HG02571 (cell line): Measurements from ENCODE around the gene LLGL2.

Experiments used
- ATAC-seq: cut with Tn5 transposase; IDR thresholded peaks from one replicate; pipeline ENCODE4 v1.9.1; 2021; ENCODE audit warnings: mild to moderate bottlenecking, moderate library complexity; ENCODE audit not compliant: unreplicated experiment

Gene LLGL2

GRCh38 chr17:75610103-75610984 is 84.8 kb downstream of the LLGL2 start:
- ATAC-seq, result no peak

GRCh38 chr17:75611851-75612429 is 86.4 kb downstream of the LLGL2 start:
- no peak for ATAC-seq

DNA sequence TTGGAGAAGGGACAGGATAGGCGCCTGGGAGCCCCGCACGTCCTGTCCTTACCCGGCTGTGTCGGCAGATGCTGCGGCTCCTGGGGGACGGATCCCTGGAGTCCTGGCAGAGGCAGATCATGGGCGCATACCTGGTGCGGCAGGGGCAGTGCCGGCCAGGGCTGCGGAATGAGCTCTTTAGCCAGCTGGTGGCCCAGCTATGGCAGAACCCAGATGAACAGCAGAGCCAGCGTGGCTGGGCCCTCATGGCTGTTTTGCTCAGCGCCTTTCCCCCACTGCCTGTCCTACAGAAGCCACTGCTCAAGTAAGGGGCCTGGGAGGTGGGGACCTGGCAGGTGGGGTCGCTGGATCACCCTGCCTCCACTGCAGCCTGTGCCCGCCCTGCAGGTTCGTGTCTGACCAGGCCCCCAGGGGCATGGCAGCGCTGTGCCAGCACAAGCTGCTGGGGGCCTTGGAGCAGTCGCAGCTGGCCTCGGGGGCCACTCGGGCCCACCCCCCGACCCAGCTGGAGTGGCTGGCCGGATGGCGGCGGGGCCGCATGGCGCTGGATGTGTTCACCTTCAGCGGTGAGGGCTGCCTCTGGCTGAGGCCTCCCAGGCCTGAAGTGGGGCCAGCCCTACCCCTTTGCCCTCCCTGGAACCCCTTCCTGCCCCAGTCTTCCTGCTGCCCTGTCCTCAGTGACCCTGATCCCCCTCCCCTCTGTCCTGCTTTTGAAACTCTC is 87.6 kb downstream of the LLGL2 start:
- ATAC-seq, result no peak

GRCh38 chr17:75614006-75614405 is 88.5 kb downstream of the LLGL2 start:
- no peak for ATAC-seq

- no peak for ATAC-seq
These were observed 89.2 kb downstream of the LLGL2 start for GRCh38 chr17:75614556-75615270.

DNA sequence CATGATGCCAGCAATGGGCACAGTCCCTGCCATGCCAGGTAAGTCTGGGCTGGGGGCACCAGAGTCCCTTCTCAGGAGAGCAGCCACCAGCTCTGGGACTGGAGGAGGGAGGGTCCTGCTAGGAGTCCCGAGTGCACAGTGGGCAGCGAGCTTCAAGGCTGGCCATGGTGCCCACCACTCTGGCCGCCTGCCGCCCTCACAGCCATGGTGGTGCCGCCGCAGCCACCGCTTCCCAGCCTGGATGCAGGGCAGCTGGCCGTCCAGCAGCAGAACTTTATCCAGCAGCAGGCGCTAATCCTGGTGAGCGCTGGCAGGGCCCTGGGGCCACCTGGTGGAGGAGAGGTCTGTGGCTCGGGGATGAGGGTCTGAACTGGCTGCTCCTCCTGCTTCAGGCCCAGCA is 89.8 kb downstream of the LLGL2 start:
- ATAC-seq, result no peak

DNA sequence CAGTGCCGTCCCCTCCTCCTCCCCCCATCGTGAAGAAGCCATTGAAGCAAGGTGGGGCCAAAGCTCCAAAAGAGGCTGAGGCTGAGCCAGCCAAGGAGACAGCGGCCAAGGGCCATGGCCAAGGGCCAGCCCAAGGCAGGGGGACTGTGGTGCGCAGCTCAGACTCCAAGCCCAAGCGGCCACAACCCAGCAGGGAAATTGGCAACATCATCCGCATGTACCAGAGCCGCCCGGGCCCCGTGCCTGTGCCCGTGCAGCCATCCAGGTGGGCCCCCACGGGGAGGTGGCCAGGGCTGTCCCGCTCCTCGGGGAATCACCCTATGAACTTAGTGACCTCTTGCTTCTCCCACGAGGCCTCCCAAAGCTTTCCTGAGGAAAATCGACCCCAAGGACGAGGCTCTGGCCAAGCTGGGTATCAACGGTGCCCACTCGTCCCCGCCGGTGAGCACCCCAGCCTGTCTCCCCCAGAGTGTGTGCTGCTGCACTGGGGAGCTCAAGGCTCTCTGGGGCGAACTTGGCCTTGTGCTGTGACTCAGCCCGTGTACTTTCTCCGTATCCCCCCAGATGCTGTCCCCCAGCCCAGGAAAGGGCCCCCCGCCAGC is 91.1 kb downstream of the LLGL2 start:
- no peak for ATAC-seq

GRCh38 chr17:75617218-75617617 is 91.7 kb downstream of the LLGL2 start:
- ATAC-seq, result no peak

DNA sequence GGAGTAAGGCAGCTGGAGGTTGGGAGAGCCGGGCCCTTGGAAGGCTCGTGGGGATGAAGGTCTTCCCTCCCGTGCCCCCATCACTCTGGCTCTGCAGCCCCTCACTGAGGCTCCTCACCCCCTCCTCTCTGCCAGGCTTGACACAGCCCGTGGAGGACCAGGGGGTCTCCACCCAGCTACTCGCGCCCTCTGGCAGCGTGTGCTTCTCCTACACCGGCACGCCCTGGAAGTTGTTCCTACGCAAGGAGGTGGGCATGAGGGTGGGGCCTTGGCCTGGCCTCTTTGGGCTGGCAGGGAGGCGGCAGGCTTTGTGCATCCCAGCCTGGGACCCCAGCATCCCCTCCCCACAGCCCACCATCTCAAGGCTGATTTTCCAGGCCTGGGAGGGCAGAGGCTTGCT is 92.2 kb downstream of the LLGL2 start:
- ATAC-seq, result no peak

- no peak for ATAC-seq
These were observed 94.3 kb downstream of the LLGL2 start for GRCh38 chr17:75619506-75620431.

- ATAC-seq, result no peak
These were observed 96.0 kb downstream of the LLGL2 start for GRCh38 chr17:75621489-75621888.

GRCh38 chr17:75622076-75622475 is 96.6 kb downstream of the LLGL2 start:
- ATAC-seq, result no peak

DNA sequence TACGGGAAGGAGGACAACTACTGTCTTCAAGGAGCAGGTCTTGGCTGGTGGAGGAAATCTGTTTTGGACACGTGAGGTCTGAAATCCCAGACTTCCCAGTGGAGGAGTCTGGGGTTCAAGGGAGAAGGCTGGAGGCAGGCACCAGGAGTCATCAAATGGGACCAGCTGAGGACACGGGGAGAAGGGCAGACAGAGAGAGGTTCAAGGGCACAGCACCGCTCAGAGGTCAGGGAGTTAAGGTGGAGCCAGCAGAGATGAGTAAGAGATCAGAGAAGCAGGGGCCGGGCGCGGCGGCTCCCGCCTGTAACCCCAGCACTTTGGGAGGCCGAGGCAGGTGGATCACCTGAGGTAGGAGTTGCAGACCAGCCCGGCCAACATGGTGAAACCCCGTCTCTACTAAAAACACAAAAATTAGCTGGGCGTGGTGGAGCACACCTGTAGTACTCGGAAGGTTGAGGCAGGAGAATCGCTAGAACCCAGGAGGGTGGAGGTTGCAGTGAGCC is 97.3 kb downstream of the LLGL2 start:
- no peak for ATAC-seq

DNA sequence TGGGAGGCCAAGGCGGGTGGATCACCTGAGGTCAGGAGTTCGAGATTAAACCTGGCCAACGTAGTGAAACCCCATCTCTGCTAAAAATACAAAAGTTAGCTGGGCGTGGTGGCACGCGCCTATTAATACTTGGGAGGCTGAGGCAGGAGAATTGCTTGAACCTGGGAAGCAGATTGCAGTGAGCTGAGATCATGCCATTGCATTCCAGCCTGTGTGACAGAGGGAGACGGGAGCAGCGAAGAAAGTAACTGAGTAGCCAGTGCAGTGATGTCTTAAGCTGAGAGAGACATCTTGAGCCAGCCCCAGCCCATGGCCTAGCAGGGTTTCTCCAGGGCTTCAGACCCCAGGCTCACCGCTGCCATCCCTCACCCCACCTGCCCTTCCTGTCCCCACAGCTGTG is 97.9 kb downstream of the LLGL2 start:
- ATAC-seq, result no peak

GRCh38 chr17:75624021-75624420 is 98.5 kb downstream of the LLGL2 start:
- no peak for ATAC-seq
